ENCODE data around the gene NKD2.
"Not testable (repeated sequence)": the region's sequence is repeated elsewhere in the genome, so short reads cannot be mapped to it uniquely, and the experiment has no call there.

Gene NKD2

GRCh38 chr5:1008451-1009358 lies at the start of gene NKD2:
Gene NKD2, plus strand, starts transcription at chr5:1008802. Its CDS starts 256 bp downstream, at chr5:1009058.
- DNase-seq (ENCODE audit: low read depth in 2 of 2): peak in 1 of 2 donors; percentile 35

GRCh38 chr5:959581-960531 lies 48.7 kb upstream of the NKD2 start:
- DNase-seq (ENCODE audit: low read depth in 2 of 2): no peak

GRCh38 chr5:960551-960950 lies 48.1 kb upstream of the NKD2 start:
- DNase-seq (ENCODE audit: low read depth in 2 of 2): no peak

- DNase-seq (ENCODE audit: low read depth in 2 of 2): no peak
These were observed 47.4 kb upstream of the NKD2 start for GRCh38 chr5:961002-961710.

GRCh38 chr5:961711-962240 lies 46.8 kb upstream of the NKD2 start:
- no peak for DNase-seq (ENCODE audit: low read depth in 2 of 2)

GRCh38 chr5:962386-962785 lies 46.2 kb upstream of the NKD2 start:
- no peak for DNase-seq (ENCODE audit: low read depth in 2 of 2)

- no peak for DNase-seq (ENCODE audit: low read depth in 2 of 2)
These were observed 45.8 kb upstream of the NKD2 start for GRCh38 chr5:962801-963200.

- no peak for DNase-seq (ENCODE audit: low read depth in 2 of 2)
These were observed 45.3 kb upstream of the NKD2 start for GRCh38 chr5:963310-963672.

GRCh38 chr5:963673-964531 lies 44.7 kb upstream of the NKD2 start:
- DNase-seq (ENCODE audit: low read depth in 2 of 2): no peak

GRCh38 chr5:964821-965220 lies 43.8 kb upstream of the NKD2 start:
- DNase-seq (ENCODE audit: low read depth in 2 of 2): no peak

- DNase-seq (ENCODE audit: low read depth in 2 of 2): no peak
These were observed 42.8 kb upstream of the NKD2 start for GRCh38 chr5:965604-966344.

GRCh38 chr5:966345-966710 lies 42.3 kb upstream of the NKD2 start:
- DNase-seq (ENCODE audit: low read depth in 2 of 2): no peak

GRCh38 chr5:966941-967340 lies 41.7 kb upstream of the NKD2 start:
- DNase-seq (ENCODE audit: low read depth in 2 of 2): no peak

- no peak for DNase-seq (ENCODE audit: low read depth in 2 of 2)
These were observed 39.7 kb upstream of the NKD2 start for GRCh38 chr5:968881-969280.

- DNase-seq (ENCODE audit: low read depth in 2 of 2): no peak
These were observed 39.2 kb upstream of the NKD2 start for GRCh38 chr5:969408-969839.

- DNase-seq (ENCODE audit: low read depth in 2 of 2): not testable (repeated sequence)
These were observed 36.0 kb upstream of the NKD2 start for GRCh38 chr5:972575-972974.

GRCh38 chr5:976849-977751 lies 31.5 kb upstream of the NKD2 start:
- DNase-seq (ENCODE audit: low read depth in 2 of 2): no peak

- no peak for DNase-seq (ENCODE audit: low read depth in 2 of 2)
These were observed 30.5 kb upstream of the NKD2 start for GRCh38 chr5:978054-978453.

- no peak for DNase-seq (ENCODE audit: low read depth in 2 of 2)
These were observed 29.9 kb upstream of the NKD2 start for GRCh38 chr5:978693-979092.
